ENCODE results near the gene TCEANC. TPM values are rescaled to one million over a fixed set of nuclear protein-coding genes. Genes with fewer than 3 reads are reported as not detected.
A peak's percentile ranks its signal among the peaks of the same experiment; 100 is the strongest.

Gene TCEANC
- total RNA-seq, 1 experiment from 2014 or later: 3.1 TPM

DNA sequence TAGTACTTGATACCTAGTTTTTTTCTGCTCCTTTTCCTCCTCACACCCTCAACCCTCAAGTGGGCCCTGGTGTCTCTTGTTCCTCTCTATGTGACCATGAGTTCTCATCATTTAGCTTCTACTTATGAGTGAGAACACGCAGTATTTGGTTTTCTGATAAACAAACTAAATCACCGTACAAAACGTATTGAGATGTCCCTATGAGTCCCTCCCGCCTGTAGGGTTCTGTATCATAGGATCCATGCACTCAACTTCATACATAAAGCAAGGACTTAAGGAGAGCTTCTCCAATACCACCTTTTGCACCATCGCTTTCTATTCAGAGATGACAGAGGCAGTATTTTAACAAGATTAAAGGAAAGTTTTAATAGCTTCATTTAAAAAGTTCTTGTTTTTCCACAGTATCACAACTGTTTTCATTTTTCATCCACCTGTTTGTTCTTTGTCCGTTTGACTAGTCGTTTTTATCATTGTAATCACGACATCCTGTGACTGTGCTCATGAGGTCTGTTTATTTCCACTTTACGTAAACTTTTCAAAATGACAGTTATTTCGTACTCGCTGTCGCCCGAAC, 35.5 kb downstream of the TCEANC start:
- no peaks in the 10 kb centered on the region for H3K79me1 ChIP-seq (ENCODE audit: insufficient read depth, low read depth, low read length, poor library complexity, severe bottlenecking)
- H3K23me2 ChIP-seq (ENCODE audit: insufficient read length, low read depth, low read length, poor library complexity, severe bottlenecking): peaks cover 6% of the 10 kb centered on the region
- no peak overlapping the region for H2AK5ac ChIP-seq (ENCODE audit: insufficient read length, low read length)
- H3K14ac ChIP-seq (ENCODE audit: insufficient read depth, low read length): no peak overlapping the region
- no peak overlapping the region for H2BK120ac ChIP-seq (ENCODE audit: low read depth, low read length, poor library complexity, severe bottlenecking)
- TF ChIP-seq, protein P1, sequence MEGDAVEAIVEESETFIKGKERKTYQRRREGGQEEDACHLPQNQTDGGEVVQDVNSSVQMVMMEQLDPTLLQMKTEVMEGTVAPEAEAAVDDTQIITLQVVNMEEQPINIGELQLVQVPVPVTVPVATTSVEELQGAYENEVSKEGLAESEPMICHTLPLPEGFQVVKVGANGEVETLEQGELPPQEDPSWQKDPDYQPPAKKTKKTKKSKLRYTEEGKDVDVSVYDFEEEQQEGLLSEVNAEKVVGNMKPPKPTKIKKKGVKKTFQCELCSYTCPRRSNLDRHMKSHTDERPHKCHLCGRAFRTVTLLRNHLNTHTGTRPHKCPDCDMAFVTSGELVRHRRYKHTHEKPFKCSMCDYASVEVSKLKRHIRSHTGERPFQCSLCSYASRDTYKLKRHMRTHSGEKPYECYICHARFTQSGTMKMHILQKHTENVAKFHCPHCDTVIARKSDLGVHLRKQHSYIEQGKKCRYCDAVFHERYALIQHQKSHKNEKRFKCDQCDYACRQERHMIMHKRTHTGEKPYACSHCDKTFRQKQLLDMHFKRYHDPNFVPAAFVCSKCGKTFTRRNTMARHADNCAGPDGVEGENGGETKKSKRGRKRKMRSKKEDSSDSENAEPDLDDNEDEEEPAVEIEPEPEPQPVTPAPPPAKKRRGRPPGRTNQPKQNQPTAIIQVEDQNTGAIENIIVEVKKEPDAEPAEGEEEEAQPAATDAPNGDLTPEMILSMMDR (conservative IDR thresholded peaks at IDR 0.05): no peak
- no peak overlapping the region for H2BK12ac ChIP-seq (ENCODE audit: insufficient read length, low read depth, low read length)
- H2BK15ac ChIP-seq (ENCODE audit: low read depth, low read length): no peak overlapping the region
- H3K27me3 ChIP-seq (ENCODE audit: insufficient read depth, low read length): no peaks in the 10 kb centered on the region; the same call in 1 of the 2 replicates
- H3K27ac ChIP-seq (ENCODE audit: insufficient read length, low read depth, low read length): no peak overlapping the region
- no peak overlapping the region for H2BK20ac ChIP-seq (ENCODE audit: low read depth, low read length, poor library complexity, severe bottlenecking)
- no peak overlapping the region for H3K56ac ChIP-seq (ENCODE audit: insufficient read length, low read depth, low read length)
- H2BK5ac ChIP-seq (ENCODE audit: insufficient read length, low read length): no peak overlapping the region
- no peak overlapping the region for H4K5ac ChIP-seq (ENCODE audit: insufficient read length, low read depth, low read length)
- no peak overlapping the region for H3K23ac ChIP-seq (ENCODE audit: insufficient read length, low read depth, low read length)
- peak overlapping the region; percentile 86 to 89 for H3K4me3 Mint-ChIP-seq
- peaks cover 20 to 22% of the 10 kb centered on the region in 2 experiments for H3K4me1 Mint-ChIP-seq
- H3K9ac ChIP-seq (ENCODE audit: extremely low read depth, insufficient read length, low read length): no peak overlapping the region
- H3K4me1 ChIP-seq (ENCODE audit: insufficient read depth, low read length): peaks cover 7% of the 10 kb centered on the region; the same call in 1 of the 2 replicates
- H2AFZ ChIP-seq (ENCODE audit: low read length): no peak overlapping the region
- H3K18ac ChIP-seq (ENCODE audit: insufficient read length, low read depth, low read length): no peak overlapping the region
- no peak for DNase-seq
- peaks cover 0 to 4% (median 0%) of the 10 kb centered on the region in 3 experiments; a peak in 2 of 7 replicates for H3K36me3 Mint-ChIP-seq (ENCODE audit: insufficient read depth in 1 of 3, low read depth in 3 of 3)
- peaks cover 26 to 46% of the 10 kb centered on the region in 2 experiments for H3K9me3 Mint-ChIP-seq
- H3K79me2 ChIP-seq (ENCODE audit: insufficient read depth, low read length): peaks cover 22% of the 10 kb centered on the region; the same call in 1 of the 2 replicates
- H4K20me1 ChIP-seq (ENCODE audit: control insufficient read depth, insufficient read depth, insufficient read length): no peaks in the 10 kb centered on the region
- no peak overlapping the region for H3K4ac ChIP-seq (ENCODE audit: low read depth, low read length)
- peaks cover 11% of the 10 kb centered on the region for H3K27me3 Mint-ChIP-seq (ENCODE audit: low read depth)
- no peak overlapping the region for H3K27ac Mint-ChIP-seq
- no peak overlapping the region for H4K8ac ChIP-seq (replicated peaks; ENCODE audit: insufficient read length, low read depth, low read length)
- WGBS (ENCODE audit: extremely low coverage, insufficient read length, low lambda C conversion rate): no CpG with 5 or more reads among the region's 13 CpGs
- no peak overlapping the region for H4K91ac ChIP-seq (ENCODE audit: insufficient read length, low read depth, low read length)
- peak overlapping the region; percentile 74 for H3K4me2 ChIP-seq (ENCODE audit: insufficient read depth, insufficient read length, low read length)
- H3T11ph ChIP-seq (ENCODE audit: low read length): no peak overlapping the region
- no peaks in the 10 kb centered on the region for H3K9me3 ChIP-seq (ENCODE audit: control insufficient read depth, low read depth, low read length)

Measured in H9 (cell line).